Skin of body (tissue), 2 donors: ENCODE data around the gene DIRAS3. TPM values are rescaled to one million over a fixed set of nuclear protein-coding genes. Genes with fewer than 3 reads are reported as not detected.
"Not testable (repeated sequence)": the region's sequence is repeated elsewhere in the genome, so short reads cannot be mapped to it uniquely, and the experiment has no call there.

Experiments
- DNase-seq: peaks from one replicate; lab custom pipeline; 2025; lab: John Stamatoyannopoulos, UW
- total RNA-seq: library from RNA; depleted of rRNA; stranded (reverse); fragments of >200 nt; gene quantifications from one replicate; pipeline ENCODE4 v1.2.3, GENCODE V29; 2014

DIRAS3 gene
- total RNA-seq, 1 donor from 2014 or later: 1.4 TPM

- no peak for DNase-seq
Measured at GRCh38 chr1:68024635-68025338, 25.6 kb downstream of the DIRAS3 start.

- DNase-seq: no peak
Measured at GRCh38 chr1:68016381-68016780, 34.0 kb downstream of the DIRAS3 start.

- no peak for DNase-seq
Measured at GRCh38 chr1:68015971-68016370, 34.5 kb downstream of the DIRAS3 start.

- no peak for DNase-seq
Measured at GRCh38 chr1:68015369-68015768, 35.1 kb downstream of the DIRAS3 start.

GRCh38 chr1:68013351-68013750 lies 37.1 kb downstream of the DIRAS3 start:
- DNase-seq: no peak

- DNase-seq: no peak
Measured at GRCh38 chr1:68011657-68012375, 38.6 kb downstream of the DIRAS3 start.

- no peak for DNase-seq
Measured at GRCh38 chr1:68010543-68010942, 39.9 kb downstream of the DIRAS3 start.

GRCh38 chr1:68010090-68010489 lies 40.3 kb downstream of the DIRAS3 start:
- DNase-seq: no peak

- DNase-seq: not testable (repeated sequence)
Measured at GRCh38 chr1:68003626-68004025, 46.8 kb downstream of the DIRAS3 start.

- no peak for DNase-seq
Measured at GRCh38 chr1:68000191-68000590, 50.2 kb downstream of the DIRAS3 start.

- DNase-seq: no peak
Measured at GRCh38 chr1:67997746-67998145, 52.7 kb downstream of the DIRAS3 start.

Other genes with a start within 250 kb of the DIRAS3 start
- 97.0 TPM for gene GNG12, start 217.2 kb downstream of the DIRAS3 start, total RNA-seq
- gene WLS, start 181.9 kb upstream of the DIRAS3 start, total RNA-seq: 85.4 TPM